BLaER1 (cell line): ENCODE data around the gene SLC35F4.

Experiments
- H3K27ac ChIP-seq: shearing (Covaris generic); formaldehyde crosslinking; 2 replicates; pipeline ENCODE4 v1.8.1; 2022
- H3K27me3 ChIP-seq: shearing (Covaris generic); formaldehyde crosslinking; 2 replicates; pipeline ENCODE4 v1.8.1; 2022
- H3K36me3 ChIP-seq: shearing (Covaris generic); formaldehyde crosslinking; 2 replicates; pipeline ENCODE4 v1.8.1; 2022
- H3K4me1 ChIP-seq: shearing (Covaris generic); formaldehyde crosslinking; 2 replicates; pipeline ENCODE4 v1.8.1; 2022
- H3K4me2 ChIP-seq: shearing (Covaris generic); formaldehyde crosslinking; 2 replicates; pipeline ENCODE4 v1.8.1; 2022
- H3K4me3 ChIP-seq: shearing (Covaris generic); formaldehyde crosslinking; 2 replicates; pipeline ENCODE4 v1.8.1; 2022
- H3K9ac ChIP-seq: shearing (Covaris generic); formaldehyde crosslinking; 2 replicates; pipeline ENCODE4 v1.8.1; 2022
- H3K9me3 ChIP-seq: shearing (Covaris generic); formaldehyde crosslinking; 2 replicates; pipeline ENCODE4 v1.8.1; 2022
- H4K20me1 ChIP-seq: shearing (Covaris generic); formaldehyde crosslinking; 2 replicates; pipeline ENCODE4 v1.8.1; 2022
- Cebpa-rat ChIP-seq: shearing (Covaris generic); IDR thresholded peaks from 2 replicates; pipeline ENCODE4 v1.8.1; 2022

Gene SLC35F4

GRCh38 chr14:57657487-57657886, 208.4 kb downstream of the SLC35F4 start:
- Histone ChIP-seq H3K27ac (no peak overlapping the region), H3K36me3 (no peaks in the 10 kb centered on the region), H4K20me1 (no peaks in the 10 kb centered on the region), H3K4me3 (no peak overlapping the region), H3K9me3 (no peaks in the 10 kb centered on the region), H3K4me2 (no peak overlapping the region), H3K4me1 (peaks cover 8% of the 10 kb centered on the region; the same call in 1 of the 2 replicates), H3K27me3 (no peaks in the 10 kb centered on the region), H3K9ac (no peak overlapping the region)
- TF ChIP-seq Cebpa-rat = no peak

- no peak overlapping the region for H3K4me3 ChIP-seq
- TF ChIP-seq Cebpa-rat = no peak
- no peaks in the 10 kb centered on the region for H3K36me3 ChIP-seq
- no peaks in the 10 kb centered on the region for H3K27me3 ChIP-seq
- H3K9me3 ChIP-seq = no peaks in the 10 kb centered on the region
- no peak overlapping the region for H3K9ac ChIP-seq
- peaks cover 8% of the 10 kb centered on the region; the same call in 1 of the 2 replicates for H3K4me1 ChIP-seq
- H3K4me2 ChIP-seq = no peak overlapping the region
- H3K27ac ChIP-seq = no peak overlapping the region
- H4K20me1 ChIP-seq = no peaks in the 10 kb centered on the region
Measured at GRCh38 chr14:57656853-57657252, 209.0 kb downstream of the SLC35F4 start.

- Histone ChIP-seq H3K4me1 (no peaks in the 10 kb centered on the region), H3K36me3 (no peaks in the 10 kb centered on the region), H4K20me1 (no peaks in the 10 kb centered on the region), H3K9ac (no peak overlapping the region), H3K4me2 (no peak overlapping the region), H3K27ac (no peak overlapping the region), H3K4me3 (no peak overlapping the region), H3K9me3 (no peaks in the 10 kb centered on the region), H3K27me3 (no peaks in the 10 kb centered on the region)
- no peak for TF ChIP-seq Cebpa-rat
Measured at GRCh38 chr14:57652769-57653168, 213.1 kb downstream of the SLC35F4 start.

GRCh38 chr14:57641776-57642175, 224.1 kb downstream of the SLC35F4 start:
- Histone ChIP-seq H3K36me3 (no peaks in the 10 kb centered on the region), H3K4me3 (no peak overlapping the region), H3K4me2 (no peak overlapping the region), H3K9me3 (no peaks in the 10 kb centered on the region), H3K4me1 (peaks cover 7% of the 10 kb centered on the region), H3K9ac (no peak overlapping the region), H3K27me3 (no peaks in the 10 kb centered on the region), H3K27ac (no peak overlapping the region), H4K20me1 (no peaks in the 10 kb centered on the region)
- no peak for TF ChIP-seq Cebpa-rat

- Histone ChIP-seq H3K4me1 (peaks cover 7% of the 10 kb centered on the region), H4K20me1 (no peaks in the 10 kb centered on the region), H3K9me3 (no peaks in the 10 kb centered on the region), H3K4me3 (no peak overlapping the region), H3K9ac (no peak overlapping the region), H3K4me2 (no peak overlapping the region), H3K36me3 (no peaks in the 10 kb centered on the region), H3K27ac (no peak overlapping the region), H3K27me3 (no peaks in the 10 kb centered on the region)
- no peak for TF ChIP-seq Cebpa-rat
Measured at GRCh38 chr14:57640036-57640435, 225.9 kb downstream of the SLC35F4 start.

- no peak for TF ChIP-seq Cebpa-rat
- no peaks in the 10 kb centered on the region for H3K27me3 ChIP-seq
- H4K20me1 ChIP-seq = no peaks in the 10 kb centered on the region
- no peak overlapping the region for H3K4me3 ChIP-seq
- peaks cover 7% of the 10 kb centered on the region for H3K4me1 ChIP-seq
- no peak overlapping the region for H3K4me2 ChIP-seq
- no peaks in the 10 kb centered on the region for H3K36me3 ChIP-seq
- H3K27ac ChIP-seq = no peak overlapping the region
- H3K9ac ChIP-seq = no peak overlapping the region
- H3K9me3 ChIP-seq = no peaks in the 10 kb centered on the region
Measured at GRCh38 chr14:57637901-57638300, 228.0 kb downstream of the SLC35F4 start.

GRCh38 chr14:57634335-57634734, 231.6 kb downstream of the SLC35F4 start:
- Histone ChIP-seq H3K27ac (no peak overlapping the region), H3K4me2 (no peak overlapping the region), H4K20me1 (no peaks in the 10 kb centered on the region), H3K36me3 (no peaks in the 10 kb centered on the region), H3K27me3 (no peaks in the 10 kb centered on the region), H3K9me3 (no peaks in the 10 kb centered on the region), H3K4me3 (no peak overlapping the region), H3K9ac (no peak overlapping the region), H3K4me1 (no peaks in the 10 kb centered on the region)
- TF ChIP-seq Cebpa-rat = no peak

GRCh38 chr14:57632649-57633048, 233.2 kb downstream of the SLC35F4 start:
- H4K20me1 ChIP-seq = no peaks in the 10 kb centered on the region
- no peaks in the 10 kb centered on the region for H3K4me1 ChIP-seq
- no peak overlapping the region for H3K27ac ChIP-seq
- H3K4me3 ChIP-seq = no peak overlapping the region
- H3K27me3 ChIP-seq = no peaks in the 10 kb centered on the region
- TF ChIP-seq Cebpa-rat = no peak
- H3K36me3 ChIP-seq = no peaks in the 10 kb centered on the region
- no peaks in the 10 kb centered on the region for H3K9me3 ChIP-seq
- no peak overlapping the region for H3K9ac ChIP-seq
- no peak overlapping the region for H3K4me2 ChIP-seq

GRCh38 chr14:57617510-57617909, 248.4 kb downstream of the SLC35F4 start:
- H3K4me2 ChIP-seq = no peak overlapping the region
- H3K4me3 ChIP-seq = no peak overlapping the region
- H3K9me3 ChIP-seq = no peaks in the 10 kb centered on the region
- H3K9ac ChIP-seq = no peak overlapping the region
- no peaks in the 10 kb centered on the region for H3K27me3 ChIP-seq
- no peak for TF ChIP-seq Cebpa-rat
- no peaks in the 10 kb centered on the region for H4K20me1 ChIP-seq
- H3K36me3 ChIP-seq = no peaks in the 10 kb centered on the region
- H3K4me1 ChIP-seq = no peaks in the 10 kb centered on the region
- no peak overlapping the region for H3K27ac ChIP-seq

- no peaks in the 10 kb centered on the region for H3K36me3 ChIP-seq
- no peaks in the 10 kb centered on the region for H3K9me3 ChIP-seq
- no peak overlapping the region for H3K27ac ChIP-seq
- H3K4me3 ChIP-seq = no peak overlapping the region
- H3K4me1 ChIP-seq = no peaks in the 10 kb centered on the region
- no peaks in the 10 kb centered on the region for H4K20me1 ChIP-seq
- TF ChIP-seq Cebpa-rat = no peak
- no peaks in the 10 kb centered on the region for H3K27me3 ChIP-seq
- H3K9ac ChIP-seq = no peak overlapping the region
- no peak overlapping the region for H3K4me2 ChIP-seq
Measured at GRCh38 chr14:57612946-57613345, 252.9 kb downstream of the SLC35F4 start.

- no peak overlapping the region for H3K4me2 ChIP-seq
- H3K9me3 ChIP-seq = no peaks in the 10 kb centered on the region
- no peak for TF ChIP-seq Cebpa-rat
- peaks cover 9% of the 10 kb centered on the region; the same call in 1 of the 2 replicates for H3K4me1 ChIP-seq
- no peak overlapping the region for H3K4me3 ChIP-seq
- no peak overlapping the region for H3K9ac ChIP-seq
- no peak overlapping the region for H3K27ac ChIP-seq
- H3K36me3 ChIP-seq = no peaks in the 10 kb centered on the region
- no peaks in the 10 kb centered on the region for H4K20me1 ChIP-seq
- H3K27me3 ChIP-seq = no peaks in the 10 kb centered on the region
Measured at GRCh38 chr14:57611555-57612075, 254.3 kb downstream of the SLC35F4 start.
